Rectal smooth muscle tissue (tissue), 1 donor: Measurements from ENCODE around the gene SUSD1.

Experiments used
- H3K27ac ChIP-seq: one replicate; pipeline ENCODE4 v1.7.0; 2013; ENCODE audit warnings: low read depth, low read length, inconsistent platforms
- H3K27me3 ChIP-seq: one replicate; pipeline ENCODE4 v1.7.0; 2013; ENCODE audit warnings: low read length; ENCODE audit not compliant: control insufficient read depth, insufficient read depth
- H3K36me3 ChIP-seq: one replicate; pipeline ENCODE4 v1.7.0; 2013; ENCODE audit warnings: low read length; ENCODE audit not compliant: control insufficient read depth, insufficient read depth
- H3K4me1 ChIP-seq: one replicate; pipeline ENCODE4 v1.7.0; 2013; ENCODE audit warnings: low read length; ENCODE audit not compliant: control insufficient read depth, insufficient read depth
- H3K4me3 ChIP-seq: one replicate; pipeline ENCODE4 v1.7.0; 2013; ENCODE audit warnings: low read length
- H3K9ac ChIP-seq: one replicate; pipeline ENCODE4 v1.7.0; 2013; ENCODE audit warnings: low read length

SUSD1 gene

GRCh38 chr9:112017878-112018277, 157.2 kb downstream of the SUSD1 start:
- Histone ChIP-seq H3K36me3 (no peaks in the 10 kb centered on the region), H3K27ac (no peak overlapping the region), H3K4me3 (no peak overlapping the region), H3K9ac (no peak overlapping the region), H3K27me3 (no peaks in the 10 kb centered on the region), H3K4me1 (peaks cover 4% of the 10 kb centered on the region)

- no peak overlapping the region for H3K27ac ChIP-seq
- H3K9ac ChIP-seq = no peak overlapping the region
- peaks cover 15% of the 10 kb centered on the region for H3K4me1 ChIP-seq
- H3K36me3 ChIP-seq = no peaks in the 10 kb centered on the region
- H3K27me3 ChIP-seq = no peaks in the 10 kb centered on the region
- H3K4me3 ChIP-seq = no peak overlapping the region
These were observed 159.4 kb downstream of the SUSD1 start for GRCh38 chr9:112015736-112016135.

GRCh38 chr9:112015149-112015548, 159.9 kb downstream of the SUSD1 start:
- Histone ChIP-seq H3K4me1 (peaks cover 15% of the 10 kb centered on the region), H3K9ac (no peak overlapping the region), H3K27me3 (no peaks in the 10 kb centered on the region), H3K4me3 (no peak overlapping the region), H3K36me3 (no peaks in the 10 kb centered on the region), H3K27ac (no peak overlapping the region)

- H3K36me3 ChIP-seq = no peaks in the 10 kb centered on the region
- H3K9ac ChIP-seq = no peak overlapping the region
- peak overlapping the region; percentile 89 for H3K27ac ChIP-seq
- no peak overlapping the region for H3K4me3 ChIP-seq
- H3K27me3 ChIP-seq = no peaks in the 10 kb centered on the region
- peaks cover 15% of the 10 kb centered on the region for H3K4me1 ChIP-seq
These were observed 161.8 kb downstream of the SUSD1 start for GRCh38 chr9:112013266-112013665.

- Histone ChIP-seq H3K27ac (peak overlapping the region; percentile 89), H3K9ac (peak overlapping the region; percentile 21), H3K4me1 (peaks cover 15% of the 10 kb centered on the region), H3K4me3 (peak overlapping the region; percentile 18), H3K27me3 (no peaks in the 10 kb centered on the region), H3K36me3 (no peaks in the 10 kb centered on the region)
These were observed 162.8 kb downstream of the SUSD1 start for GRCh38 chr9:112012026-112012902.

GRCh38 chr9:112011051-112011620, 164.0 kb downstream of the SUSD1 start:
- Histone ChIP-seq H3K27me3 (no peaks in the 10 kb centered on the region), H3K36me3 (no peaks in the 10 kb centered on the region), H3K9ac (no peak overlapping the region), H3K4me1 (peaks cover 15% of the 10 kb centered on the region), H3K27ac (no peak overlapping the region), H3K4me3 (no peak overlapping the region)

GRCh38 chr9:112010537-112010936, 164.6 kb downstream of the SUSD1 start:
- peaks cover 15% of the 10 kb centered on the region for H3K4me1 ChIP-seq
- no peaks in the 10 kb centered on the region for H3K36me3 ChIP-seq
- no peak overlapping the region for H3K9ac ChIP-seq
- no peak overlapping the region for H3K27ac ChIP-seq
- H3K4me3 ChIP-seq = no peak overlapping the region
- H3K27me3 ChIP-seq = no peaks in the 10 kb centered on the region

- no peak overlapping the region for H3K4me3 ChIP-seq
- H3K27me3 ChIP-seq = no peaks in the 10 kb centered on the region
- H3K9ac ChIP-seq = no peak overlapping the region
- H3K4me1 ChIP-seq = peaks cover 15% of the 10 kb centered on the region
- no peaks in the 10 kb centered on the region for H3K36me3 ChIP-seq
- no peak overlapping the region for H3K27ac ChIP-seq
These were observed 165.4 kb downstream of the SUSD1 start for GRCh38 chr9:112009656-112010055.

- Histone ChIP-seq H3K27me3 (no peaks in the 10 kb centered on the region), H3K9ac (no peak overlapping the region), H3K4me3 (no peak overlapping the region), H3K27ac (no peak overlapping the region), H3K36me3 (no peaks in the 10 kb centered on the region), H3K4me1 (peaks cover 13% of the 10 kb centered on the region)
These were observed 167.4 kb downstream of the SUSD1 start for GRCh38 chr9:112007575-112008240.

GRCh38 chr9:112006361-112007020, 168.6 kb downstream of the SUSD1 start:
- Histone ChIP-seq H3K27me3 (no peaks in the 10 kb centered on the region), H3K9ac (no peak overlapping the region), H3K27ac (no peak overlapping the region), H3K4me3 (no peak overlapping the region), H3K4me1 (peaks cover under 1% of the 10 kb centered on the region), H3K36me3 (no peaks in the 10 kb centered on the region)

GRCh38 chr9:112005939-112006338, 169.2 kb downstream of the SUSD1 start:
- no peaks in the 10 kb centered on the region for H3K36me3 ChIP-seq
- H3K27ac ChIP-seq = no peak overlapping the region
- H3K27me3 ChIP-seq = no peaks in the 10 kb centered on the region
- H3K4me1 ChIP-seq = no peaks in the 10 kb centered on the region
- no peak overlapping the region for H3K9ac ChIP-seq
- H3K4me3 ChIP-seq = no peak overlapping the region

GRCh38 chr9:112003538-112003937, 171.6 kb downstream of the SUSD1 start:
- no peak overlapping the region for H3K4me3 ChIP-seq
- no peak overlapping the region for H3K27ac ChIP-seq
- H3K36me3 ChIP-seq = no peaks in the 10 kb centered on the region
- H3K27me3 ChIP-seq = no peaks in the 10 kb centered on the region
- H3K4me1 ChIP-seq = no peaks in the 10 kb centered on the region
- no peak overlapping the region for H3K9ac ChIP-seq
